Stimulated activated CD8-positive, alpha-beta memory T cell treated with anti-CD3 and anti-CD28 coated beads, Interleukin-12 subunit alpha, Interleukin-12 subunit beta, amount 100 ng/mL, for 24 hours (primary cell): ENCODE results near the gene HDAC4.

Experiments
- DNase-seq: peaks from one replicate; pipeline ENCODE4 v3.0.0-alpha.2; 2020; ENCODE audit errors: extremely low read depth

HDAC4 gene

GRCh38 chr2:239397931-239398471 is 2.8 kb downstream of the HDAC4 start:
- no peak for DNase-seq

- no peak for DNase-seq
These were observed 3.7 kb downstream of the HDAC4 start for GRCh38 chr2:239396881-239397681.

- no peak for DNase-seq
These were observed 5.3 kb downstream of the HDAC4 start for GRCh38 chr2:239395524-239395923.

- DNase-seq, result no peak
These were observed 5.8 kb downstream of the HDAC4 start for GRCh38 chr2:239394978-239395377.

GRCh38 chr2:239394346-239394945 is 6.4 kb downstream of the HDAC4 start:
- DNase-seq, result no peak

- no peak for DNase-seq
These were observed 6.9 kb downstream of the HDAC4 start for GRCh38 chr2:239393941-239394340.

- no peak for DNase-seq
These were observed 7.4 kb downstream of the HDAC4 start for GRCh38 chr2:239393388-239393940.

- no peak for DNase-seq
These were observed 8.0 kb downstream of the HDAC4 start for GRCh38 chr2:239392688-239393387.

GRCh38 chr2:239392072-239392357 is 8.8 kb downstream of the HDAC4 start:
- no peak for DNase-seq

- no peak for DNase-seq
These were observed 9.3 kb downstream of the HDAC4 start for GRCh38 chr2:239391286-239392071.

- no peak for DNase-seq
These were observed 10.1 kb downstream of the HDAC4 start for GRCh38 chr2:239390546-239391285.

- no peak for DNase-seq
These were observed 11.1 kb downstream of the HDAC4 start for GRCh38 chr2:239389414-239390329.

GRCh38 chr2:239388236-239389151 is 12.3 kb downstream of the HDAC4 start:
- no peak for DNase-seq

- no peak for DNase-seq
These were observed 13.0 kb downstream of the HDAC4 start for GRCh38 chr2:239387811-239388210.

- DNase-seq, result no peak
These were observed 13.9 kb downstream of the HDAC4 start for GRCh38 chr2:239386872-239387445.

GRCh38 chr2:239386001-239386670 is 14.7 kb downstream of the HDAC4 start:
- DNase-seq, result no peak

GRCh38 chr2:239385096-239386000 is 15.5 kb downstream of the HDAC4 start:
- DNase-seq, result no peak
